Coronary artery (tissue), 2 donors: Measurements from ENCODE around the gene FBXO33.

Experiments used
- DNase-seq: peaks from one replicate; pipeline ENCODE4 v3.0.0-alpha.2; 2017; ENCODE audit warnings: low spot score
- H3K27ac ChIP-seq, 2 donors: fragments of 200-600 bp; sonication (generic); one replicate each; pipeline ENCODE4 v1.5.1; 2016 to 2019
- H3K4me3 ChIP-seq: fragments of 200-600 bp; sonication (generic); 2 replicates; pipeline ENCODE4 v1.5.1; 2016; ENCODE audit warnings: mild to moderate bottlenecking, moderate library complexity
- TF ChIP-seq, protein P1 (sequence below): fragments of 200-600 bp; sonication (generic); IDR thresholded peaks from one replicate; pipeline ENCODE4 v1.5.1; 2019; ENCODE audit warnings: antibody characterized with exemption

The FBXO33 gene

DNA sequence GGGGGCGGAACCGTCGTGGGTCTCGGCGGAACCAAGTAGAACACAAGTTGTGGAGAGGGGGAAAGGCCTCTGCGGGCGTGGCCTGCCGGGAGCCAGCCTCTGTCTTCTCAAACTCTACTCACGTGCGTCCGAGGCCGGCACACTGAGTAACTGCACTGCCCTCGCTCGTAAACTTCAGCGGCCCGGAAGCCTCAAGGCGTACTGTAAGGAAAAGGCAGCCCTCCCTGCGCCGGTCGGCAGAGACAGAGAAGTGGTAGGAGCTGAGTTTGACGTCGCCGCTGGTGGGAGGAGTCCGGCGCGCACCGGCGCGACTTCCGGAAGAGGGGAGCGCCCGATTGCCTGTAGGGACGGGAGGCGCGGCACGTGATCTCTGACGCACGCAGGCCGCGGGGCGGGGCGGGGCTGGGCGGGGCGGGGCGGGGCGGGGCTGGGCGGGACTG is at the start of gene FBXO33:
TSS of gene FBXO33 (minus strand) at position 255 of the 440 bp plus-strand sequence. CDS start 271 bp downstream, outside the sequence.
- peak within 1 kb of the TSS; percentile 90 to 98 for H3K27ac ChIP-seq
- DNase-seq = peak; percentile 99
- H3K4me3 ChIP-seq = peak within 1 kb of the TSS; percentile 94
- TF ChIP-seq, protein P1, sequence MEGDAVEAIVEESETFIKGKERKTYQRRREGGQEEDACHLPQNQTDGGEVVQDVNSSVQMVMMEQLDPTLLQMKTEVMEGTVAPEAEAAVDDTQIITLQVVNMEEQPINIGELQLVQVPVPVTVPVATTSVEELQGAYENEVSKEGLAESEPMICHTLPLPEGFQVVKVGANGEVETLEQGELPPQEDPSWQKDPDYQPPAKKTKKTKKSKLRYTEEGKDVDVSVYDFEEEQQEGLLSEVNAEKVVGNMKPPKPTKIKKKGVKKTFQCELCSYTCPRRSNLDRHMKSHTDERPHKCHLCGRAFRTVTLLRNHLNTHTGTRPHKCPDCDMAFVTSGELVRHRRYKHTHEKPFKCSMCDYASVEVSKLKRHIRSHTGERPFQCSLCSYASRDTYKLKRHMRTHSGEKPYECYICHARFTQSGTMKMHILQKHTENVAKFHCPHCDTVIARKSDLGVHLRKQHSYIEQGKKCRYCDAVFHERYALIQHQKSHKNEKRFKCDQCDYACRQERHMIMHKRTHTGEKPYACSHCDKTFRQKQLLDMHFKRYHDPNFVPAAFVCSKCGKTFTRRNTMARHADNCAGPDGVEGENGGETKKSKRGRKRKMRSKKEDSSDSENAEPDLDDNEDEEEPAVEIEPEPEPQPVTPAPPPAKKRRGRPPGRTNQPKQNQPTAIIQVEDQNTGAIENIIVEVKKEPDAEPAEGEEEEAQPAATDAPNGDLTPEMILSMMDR = no peak

DNA sequence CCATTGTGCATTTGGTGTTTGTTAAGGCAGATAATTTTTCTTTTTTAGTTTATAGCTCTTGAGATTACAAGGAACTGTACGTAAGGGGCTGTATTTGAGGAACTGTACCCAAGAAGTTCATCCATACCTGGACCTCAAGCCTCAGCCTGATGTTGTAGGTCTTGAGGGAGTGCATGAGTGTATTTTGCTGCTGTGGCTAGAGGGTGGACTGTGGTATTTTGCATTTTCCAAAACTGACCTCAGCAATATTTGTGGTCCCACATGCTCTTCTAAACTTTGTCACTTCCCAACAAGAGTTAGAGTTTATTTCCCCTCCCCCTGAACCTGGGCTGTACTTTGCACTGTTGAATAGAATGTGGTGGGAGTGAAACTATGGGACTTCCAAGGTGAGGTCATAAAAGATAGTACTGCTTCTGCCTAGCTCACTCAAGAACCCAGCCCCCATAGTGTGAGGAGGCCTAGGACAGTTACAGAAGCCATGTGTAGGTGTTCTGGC is 42.2 kb upstream of the FBXO33 start:
- Histone ChIP-seq H3K4me3 (no peak overlapping the region), H3K27ac (no peak overlapping the region)
- TF ChIP-seq, protein P1 = no peak
- no peak for DNase-seq

DNA sequence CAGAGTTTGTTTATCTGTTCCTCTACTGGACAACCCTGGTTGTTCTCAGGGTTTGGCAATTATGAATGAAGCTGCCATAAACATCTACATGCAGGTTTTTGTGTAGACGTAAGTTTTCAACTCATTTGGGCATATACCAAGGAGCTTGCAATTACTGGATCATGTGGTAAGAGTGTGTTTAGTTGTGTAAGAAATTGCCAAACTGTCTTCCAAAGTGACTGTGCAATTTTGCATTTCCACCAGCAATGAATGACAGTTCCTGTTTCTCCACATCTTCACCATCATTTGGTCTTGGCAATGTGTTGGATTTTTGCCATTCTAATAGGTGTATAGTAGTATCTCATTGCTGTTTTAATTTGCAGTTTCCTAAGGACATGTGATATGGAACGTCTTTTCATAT is 39.8 kb upstream of the FBXO33 start:
- Histone ChIP-seq H3K4me3 (no peak overlapping the region), H3K27ac (no peak overlapping the region)
- DNase-seq = no peak
- TF ChIP-seq, protein P1 = no peak

DNA sequence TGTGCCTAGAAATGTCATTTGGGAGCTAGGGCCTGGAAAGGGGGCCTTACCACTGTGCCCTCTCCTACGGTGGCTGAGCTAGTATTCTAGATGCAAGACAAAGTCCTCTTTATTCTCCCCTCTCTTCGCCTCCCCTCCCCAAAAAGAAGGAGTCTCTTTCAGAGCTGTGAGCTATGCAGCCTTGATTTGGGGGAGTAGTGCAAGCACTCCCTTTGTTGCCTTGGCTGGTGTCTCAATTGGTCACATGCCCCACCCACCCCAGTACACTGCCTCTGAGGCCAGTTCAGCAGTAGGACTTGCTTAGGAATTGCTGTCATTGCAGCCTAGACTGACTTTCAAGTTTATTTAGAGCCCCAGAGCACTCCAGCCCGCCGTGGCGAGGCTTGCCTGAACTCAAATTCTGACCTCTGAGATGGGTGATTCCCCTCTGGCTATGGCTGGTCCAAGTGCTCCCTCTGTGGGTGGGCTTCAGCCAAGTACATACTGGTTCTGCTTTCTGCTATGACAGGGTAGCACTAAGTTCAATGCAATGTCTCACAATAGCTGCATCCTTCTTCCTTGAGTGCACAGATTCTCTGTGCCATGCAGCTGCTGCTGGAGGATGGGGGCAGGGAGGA is 37.0 kb upstream of the FBXO33 start:
- TF ChIP-seq, protein P1 = no peak
- DNase-seq = no peak
- no peak overlapping the region for H3K4me3 ChIP-seq
- no peak overlapping the region for H3K27ac ChIP-seq

GRCh38 chr14:39467889-39468524 is 35.8 kb upstream of the FBXO33 start:
- DNase-seq = no peak
- no peak overlapping the region for H3K27ac ChIP-seq
- TF ChIP-seq, protein P1 = no peak
- H3K4me3 ChIP-seq = no peak overlapping the region

- DNase-seq = no peak
- TF ChIP-seq, protein P1 = no peak
- Histone ChIP-seq H3K27ac (no peak overlapping the region), H3K4me3 (no peak overlapping the region)
Observed at GRCh38 chr14:39459795-39460478, 27.7 kb upstream of the FBXO33 start.
